GM19438 (cell line): ENCODE measurements around the gene DCAF6.
"Not testable (repeated sequence)": the region's sequence is repeated elsewhere in the genome, so short reads cannot be mapped to it uniquely, and the experiment has no call there.

Experiments
- ATAC-seq: cut with Tn5 transposase; IDR thresholded peaks from one replicate; pipeline ENCODE4 v1.9.1; 2021; ENCODE audit warnings: low read depth; ENCODE audit not compliant: unreplicated experiment

DCAF6 gene

GRCh38 chr1:167922611-167923074, 13.8 kb upstream of the DCAF6 start:
- no peak for ATAC-seq

- ATAC-seq: no peak
Measured at GRCh38 chr1:167923324-167924056, 13.0 kb upstream of the DCAF6 start.

GRCh38 chr1:167924102-167924501, 12.4 kb upstream of the DCAF6 start:
- ATAC-seq: no peak

GRCh38 chr1:167924543-167925231, 11.8 kb upstream of the DCAF6 start:
- ATAC-seq: no peak

- no peak for ATAC-seq
Measured at GRCh38 chr1:167926486-167926997, 9.9 kb upstream of the DCAF6 start.

GRCh38 chr1:167927046-167927754, 9.3 kb upstream of the DCAF6 start:
- ATAC-seq: peak; percentile 82

GRCh38 chr1:167928457-167928852, 8.0 kb upstream of the DCAF6 start:
- ATAC-seq: no peak

GRCh38 chr1:167928919-167929318, 7.6 kb upstream of the DCAF6 start:
- ATAC-seq: not testable (repeated sequence)

- ATAC-seq: no peak
Measured at GRCh38 chr1:167929725-167930124, 6.8 kb upstream of the DCAF6 start.

GRCh38 chr1:167933788-167934187, 2.7 kb upstream of the DCAF6 start:
- no peak for ATAC-seq

GRCh38 chr1:167934426-167935215, 1.9 kb upstream of the DCAF6 start:
- no peak for ATAC-seq

- ATAC-seq: peak; percentile 14
Measured at GRCh38 chr1:167935216-167936067, 1.0 kb upstream of the DCAF6 start.

- peak; percentile 9 for ATAC-seq
Measured at GRCh38 chr1:167936930-167937708, 636 bp downstream of the DCAF6 start, which contains the start of gene MPC2. Gene MPC2 (minus strand): TSS chr1:167937072. CDS start chr1:167935841, 1,231 bp downstream.

GRCh38 chr1:167937709-167938010, 1.2 kb downstream of the DCAF6 start:
- no peak for ATAC-seq

- no peak for ATAC-seq
Measured at GRCh38 chr1:167938080-167938636, 1.7 kb downstream of the DCAF6 start.

GRCh38 chr1:167940264-167940663, 3.8 kb downstream of the DCAF6 start:
- ATAC-seq: no peak

- ATAC-seq: no peak
Measured at GRCh38 chr1:167943541-167943940, 7.1 kb downstream of the DCAF6 start.

GRCh38 chr1:167947733-167948132, 11.2 kb downstream of the DCAF6 start:
- ATAC-seq: no peak
